Liver (tissue), 9 donors: Measurements from ENCODE around the gene KCNJ11. TPM values are rescaled to one million over a fixed set of nuclear protein-coding genes. Genes with fewer than 3 reads are reported as not detected.

Source experiments
- DNase-seq: peaks from one replicate; pipeline ENCODE4 v3.0.0-alpha.2; 2017; ENCODE audit warnings: low spot score
- H3K27ac ChIP-seq, 2 donors: one replicate each; pipeline ENCODE4 v1.7.0; 2013; ENCODE audit warnings: inconsistent platforms in 2 of 2, low read length in 2 of 2, control low read depth in 1 of 2, low read depth in 1 of 2, mild to moderate bottlenecking in 1 of 2
- H3K27me3 ChIP-seq, 4 donors: one replicate each; pipeline versions ENCODE4 v1.6.1 to v1.7.0; 2013; ENCODE audit warnings: low read length in 3 of 4, inconsistent platforms in 1 of 4, mild to moderate bottlenecking in 1 of 4, moderate library complexity in 1 of 4; ENCODE audit not compliant: control insufficient read depth in 4 of 4, insufficient read depth in 4 of 4
- H3K36me3 ChIP-seq, 4 donors: one replicate each; pipeline versions ENCODE4 v1.6.1 to v1.7.0; 2013; ENCODE audit warnings: low read length in 3 of 4, mild to moderate bottlenecking in 3 of 4, low read depth in 1 of 4, moderate library complexity in 1 of 4; ENCODE audit not compliant: control insufficient read depth in 4 of 4, insufficient read depth in 3 of 4
- H3K4me1 ChIP-seq, 4 donors: one replicate each; pipeline versions ENCODE4 v1.6.1 to v1.7.0; 2013; ENCODE audit warnings: low read length in 3 of 4, mild to moderate bottlenecking in 3 of 4, moderate library complexity in 1 of 4; ENCODE audit not compliant: control insufficient read depth in 4 of 4, insufficient read depth in 4 of 4
- H3K4me3 ChIP-seq, 3 donors: one replicate each; pipeline versions ENCODE4 v1.6.1 to v1.7.0; 2013; ENCODE audit warnings: low read length in 3 of 3, control low read depth in 1 of 3, low read depth in 1 of 3, mild to moderate bottlenecking in 1 of 3
- H3K9ac ChIP-seq, 2 donors: one replicate each; pipeline ENCODE4 v1.7.0; 2013; ENCODE audit warnings: low read length in 2 of 2, mild to moderate bottlenecking in 2 of 2, moderate library complexity in 2 of 2, control low read depth in 1 of 2, low read depth in 1 of 2
- H3K9me3 ChIP-seq, 4 donors: one replicate each; pipeline versions ENCODE4 v1.6.1 to v1.7.0; 2013; ENCODE audit warnings: low read length in 3 of 4; ENCODE audit not compliant: control insufficient read depth in 4 of 4
- ATF3 ChIP-seq: IDR thresholded peaks from 2 replicates; pipeline ENCODE4 v1.6.1; 2016; ENCODE audit warnings: antibody characterized with exemption
- EGR1 ChIP-seq, 2 donors: IDR thresholded peaks; 2 replicates each; pipeline ENCODE4 v1.6.1; 2016 to 2018; ENCODE audit warnings: antibody characterized with exemption in 2 of 2, low read depth in 2 of 2
- FOXA2 ChIP-seq: IDR thresholded peaks from 2 replicates; pipeline ENCODE4 v1.6.1; 2016; ENCODE audit warnings: antibody characterized with exemption
- GABPA ChIP-seq, 2 donors: IDR thresholded peaks in 1 of 2; conservative IDR thresholded peaks in 1 of 2; 2 replicates each; pipeline ENCODE4 v1.6.1; 2016; ENCODE audit warnings: antibody characterized with exemption in 2 of 2, mild to moderate bottlenecking in 1 of 2, moderate library complexity in 1 of 2
- HNF4A ChIP-seq, 2 donors: conservative IDR thresholded peaks; 2 replicates each; pipeline ENCODE4 v1.6.1; 2016; ENCODE audit warnings: antibody characterized with exemption in 2 of 2, mild to moderate bottlenecking in 2 of 2
- HNF4G ChIP-seq: IDR thresholded peaks from 2 replicates; pipeline ENCODE4 v1.6.1; 2016; ENCODE audit warnings: antibody characterized with exemption
- RAD21 ChIP-seq, 2 donors: IDR thresholded peaks; 2 replicates each; pipeline ENCODE4 v1.6.1; 2016; ENCODE audit warnings: antibody characterized with exemption in 2 of 2, mild to moderate bottlenecking in 2 of 2
- REST ChIP-seq: IDR thresholded peaks from 2 replicates; pipeline ENCODE4 v1.6.1; 2016; ENCODE audit warnings: antibody characterized with exemption, mild to moderate bottlenecking
- RXRA ChIP-seq, 2 donors: IDR thresholded peaks; 2 replicates each; pipeline ENCODE4 v1.6.1; 2017 to 2018; ENCODE audit warnings: antibody characterized with exemption in 2 of 2, mild to moderate bottlenecking in 1 of 2
- SP1 ChIP-seq: IDR thresholded peaks from 2 replicates; pipeline ENCODE4 v1.6.1; 2018; ENCODE audit warnings: antibody characterized with exemption, mild to moderate bottlenecking
- TAF1 ChIP-seq: conservative IDR thresholded peaks from 2 replicates; pipeline ENCODE4 v1.6.1; 2016; ENCODE audit warnings: antibody characterized with exemption, mild to moderate bottlenecking
- WGBS: extraction: QIAGEN DNeasy Blood & Tissue Kit; methylation state at CpG from one replicate; pipeline ENCODE4 v1.1.7; 2013; 5-methylcytosine and 5-hydroxymethylcytosine counted together
- polyA plus RNA-seq, 2 donors: library from polyadenylated mRNA; stranded (reverse) in 1 of 2; unstranded in 1 of 2; fragments of 200-250 nt in 1 of 2; fragments of >200 nt in 1 of 2; fragmentation: Nextera tagmentation in 1 of 2; extraction: Ambion mirVana in 1 of 2; gene quantifications; one replicate each; pipeline versions ENCODE4 v1.2.1 to v1.2.3, GENCODE V29; 2013 to 2015
- total RNA-seq, 2 donors: library from RNA; depleted of rRNA; stranded (reverse); fragments of >200 nt; gene quantifications; one replicate each; pipeline ENCODE4 v1.2.3, GENCODE V29; 2014
- TF ChIP-seq, protein P1 (sequence below): IDR thresholded peaks from 2 replicates; pipeline ENCODE4 v1.6.1; 2016; ENCODE audit warnings: antibody characterized with exemption
- donor health status: healthy.
- donor health status: healthy.
- donor health status: healthy.
- donor health status: healthy.
- donor health status: healthy.

KCNJ11 gene
- total and polyA plus RNA-seq, 4 donors = 0.28 to 1.1 (median 0.75) TPM; not detected in 1

DNA sequence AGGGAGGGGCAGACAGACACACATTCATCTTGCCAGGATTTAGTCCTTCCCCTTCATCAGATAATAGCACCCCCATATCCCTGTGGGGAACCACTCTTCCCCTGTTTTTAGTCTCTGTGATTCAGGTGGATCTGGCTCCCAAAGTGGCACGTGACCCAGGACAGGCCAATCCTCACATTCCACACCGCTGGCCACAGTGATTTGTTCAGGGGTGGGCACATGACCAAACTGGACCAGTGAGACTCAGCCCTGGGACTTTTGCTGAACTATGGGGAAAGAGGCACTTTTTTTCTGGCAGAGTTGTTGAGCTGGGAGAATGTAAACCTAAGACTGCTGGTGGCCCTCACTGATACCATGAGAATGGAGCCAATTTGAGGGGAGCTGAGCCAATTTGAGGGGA is 19.1 kb upstream of the KCNJ11 start:
- 92% methylated on average over 2 of the region's 2 CpGs for WGBS
- no peak for DNase-seq

DNA sequence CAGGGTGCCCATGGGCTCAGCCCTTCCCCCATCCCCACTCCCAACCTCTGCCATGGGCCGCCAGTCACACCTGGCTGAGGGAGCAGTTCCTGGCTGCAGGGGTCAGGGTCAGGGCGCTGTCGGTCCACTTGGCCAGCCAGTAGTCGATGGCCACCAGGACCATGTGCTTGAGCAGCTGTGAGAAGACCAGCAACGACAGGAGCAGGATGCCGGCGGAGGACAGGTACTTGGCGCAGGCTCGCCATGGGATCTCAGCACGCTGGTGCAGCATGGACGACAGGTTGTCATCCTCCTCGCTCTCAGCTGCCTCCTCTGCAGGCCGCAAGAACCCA is 18.3 kb upstream of the KCNJ11 start:
- Histone ChIP-seq H3K4me3 (no peak overlapping the region), H3K9ac (no peak overlapping the region), H3K27ac (no peak overlapping the region), H3K4me1 (peaks cover 4 to 14% (median 9%) of the 10 kb centered on the region in 4 donors), H3K27me3 (no peaks in the 10 kb centered on the region), H3K9me3 (no peaks in the 10 kb centered on the region), H3K36me3 (no peaks in the 10 kb centered on the region)
- WGBS = 95% methylated on average over 13 of the region's 13 CpGs
- no peak for TF ChIP-seq REST
- no peak for TF ChIP-seq TAF1
- no peak for TF ChIP-seq HNF4A (conservative IDR thresholded peaks at IDR 0.05)
- TF ChIP-seq ATF3 = no peak
- no peak for TF ChIP-seq FOXA2
- TF ChIP-seq RAD21 (IDR thresholded peaks at IDR 0.05) = no peak
- no peak for TF ChIP-seq HNF4G
- DNase-seq = no peak

More for the DNA sequence above, 19.1 kb upstream of the KCNJ11 start:
- peaks cover 4 to 14% (median 9%) of the 10 kb centered on the region in 4 donors for H3K4me1 ChIP-seq
- H3K4me3 ChIP-seq = no peak overlapping the region
- H3K9me3 ChIP-seq = no peaks in the 10 kb centered on the region
- H3K36me3 ChIP-seq = no peaks in the 10 kb centered on the region
- H3K27me3 ChIP-seq = no peaks in the 10 kb centered on the region
- TF ChIP-seq SP1 = no peak
- TF ChIP-seq RXRA (IDR thresholded peaks at IDR 0.05) = no peak
- no peak for TF ChIP-seq REST
- H3K9ac ChIP-seq = no peak overlapping the region
- no peak overlapping the region for H3K27ac ChIP-seq

DNA sequence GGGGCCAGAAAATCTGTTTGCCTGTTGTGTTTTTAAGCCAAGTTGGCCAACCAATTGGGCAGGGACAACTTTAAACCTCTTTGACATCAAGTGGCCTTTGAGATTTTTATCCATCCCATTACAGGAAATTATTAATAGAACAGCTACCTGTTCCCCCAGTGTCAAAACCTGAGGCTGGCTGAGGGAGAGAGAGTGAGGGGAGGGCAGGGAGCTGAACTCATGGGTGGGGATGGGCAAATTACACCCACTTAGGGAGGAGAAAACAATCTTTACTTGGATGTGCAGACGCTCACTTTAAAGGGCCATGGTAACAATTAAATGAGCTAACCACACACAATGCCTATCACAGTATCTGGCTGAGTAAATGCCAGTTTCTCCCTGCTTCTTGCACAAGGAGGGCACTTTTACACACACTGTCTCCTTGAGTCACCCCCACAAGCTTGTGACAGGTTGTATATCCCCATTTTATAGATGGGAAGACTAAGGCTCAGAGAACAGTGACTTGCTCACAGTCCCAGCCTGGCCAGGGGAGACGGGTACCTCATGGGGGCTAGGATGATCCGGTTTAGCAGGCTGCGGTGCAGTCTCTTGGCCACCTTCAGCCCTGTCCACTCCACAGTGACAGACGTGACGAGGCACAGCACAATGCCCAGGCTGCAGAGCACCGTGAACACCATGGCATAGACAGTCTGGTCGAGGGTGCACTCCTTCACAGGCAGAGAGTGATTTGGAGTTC is 17.8 kb upstream of the KCNJ11 start:
- peak overlapping the region in 1 of 2 donors; percentile 17 for H3K9ac ChIP-seq
- no peak for DNase-seq
- H3K27me3 ChIP-seq = no peaks in the 10 kb centered on the region
- WGBS = 94% methylated on average over 8 of the region's 8 CpGs
- no peaks in the 10 kb centered on the region for H3K36me3 ChIP-seq
- peak overlapping the region; percentile 52 to 69 for H3K27ac ChIP-seq
- peaks cover 4 to 14% (median 9%) of the 10 kb centered on the region in 4 donors for H3K4me1 ChIP-seq
- no peaks in the 10 kb centered on the region for H3K9me3 ChIP-seq
- H3K4me3 ChIP-seq = no peak overlapping the region
- TF ChIP-seq, protein P1, sequence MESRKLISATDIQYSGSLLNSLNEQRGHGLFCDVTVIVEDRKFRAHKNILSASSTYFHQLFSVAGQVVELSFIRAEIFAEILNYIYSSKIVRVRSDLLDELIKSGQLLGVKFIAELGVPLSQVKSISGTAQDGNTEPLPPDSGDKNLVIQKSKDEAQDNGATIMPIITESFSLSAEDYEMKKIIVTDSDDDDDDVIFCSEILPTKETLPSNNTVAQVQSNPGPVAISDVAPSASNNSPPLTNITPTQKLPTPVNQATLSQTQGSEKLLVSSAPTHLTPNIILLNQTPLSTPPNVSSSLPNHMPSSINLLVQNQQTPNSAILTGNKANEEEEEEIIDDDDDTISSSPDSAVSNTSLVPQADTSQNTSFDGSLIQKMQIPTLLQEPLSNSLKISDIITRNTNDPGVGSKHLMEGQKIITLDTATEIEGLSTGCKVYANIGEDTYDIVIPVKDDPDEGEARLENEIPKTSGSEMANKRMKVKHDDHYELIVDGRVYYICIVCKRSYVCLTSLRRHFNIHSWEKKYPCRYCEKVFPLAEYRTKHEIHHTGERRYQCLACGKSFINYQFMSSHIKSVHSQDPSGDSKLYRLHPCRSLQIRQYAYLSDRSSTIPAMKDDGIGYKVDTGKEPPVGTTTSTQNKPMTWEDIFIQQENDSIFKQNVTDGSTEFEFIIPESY = no peak
- TF ChIP-seq SP1 (no peak), HNF4A (conservative IDR thresholded peaks at IDR 0.05) (no peak), GABPA (IDR thresholded peaks at IDR 0.05 in 1 of 2, conservative IDR thresholded peaks at IDR 0.05 in 1 of 2) (no peak), EGR1 (IDR thresholded peaks at IDR 0.05; ENCODE audit: low read depth in 2 of 2) (peak in 1 of 2 donors; percentile 4), REST (no peak), HNF4G (peak; percentile 2), ATF3 (no peak)
